SKM-1 treated with dmso at 0.1 percent for 144 hours (cell line): ENCODE measurements around the gene TH.
"Not testable (repeated sequence)": the region's sequence is repeated elsewhere in the genome, so short reads cannot be mapped to it uniquely, and the experiment has no call there.

Experiments
- DNase-seq: peaks from one replicate; lab custom pipeline; 2025; ENCODE audit not compliant: unreplicated experiment; lab: John Stamatoyannopoulos, UW

The TH gene

GRCh38 chr11:2179516-2179915 is 7.9 kb upstream of the TH start:
- no peak for DNase-seq

- no peak for DNase-seq
Measured at GRCh38 chr11:2178906-2179494, 7.4 kb upstream of the TH start.

DNA sequence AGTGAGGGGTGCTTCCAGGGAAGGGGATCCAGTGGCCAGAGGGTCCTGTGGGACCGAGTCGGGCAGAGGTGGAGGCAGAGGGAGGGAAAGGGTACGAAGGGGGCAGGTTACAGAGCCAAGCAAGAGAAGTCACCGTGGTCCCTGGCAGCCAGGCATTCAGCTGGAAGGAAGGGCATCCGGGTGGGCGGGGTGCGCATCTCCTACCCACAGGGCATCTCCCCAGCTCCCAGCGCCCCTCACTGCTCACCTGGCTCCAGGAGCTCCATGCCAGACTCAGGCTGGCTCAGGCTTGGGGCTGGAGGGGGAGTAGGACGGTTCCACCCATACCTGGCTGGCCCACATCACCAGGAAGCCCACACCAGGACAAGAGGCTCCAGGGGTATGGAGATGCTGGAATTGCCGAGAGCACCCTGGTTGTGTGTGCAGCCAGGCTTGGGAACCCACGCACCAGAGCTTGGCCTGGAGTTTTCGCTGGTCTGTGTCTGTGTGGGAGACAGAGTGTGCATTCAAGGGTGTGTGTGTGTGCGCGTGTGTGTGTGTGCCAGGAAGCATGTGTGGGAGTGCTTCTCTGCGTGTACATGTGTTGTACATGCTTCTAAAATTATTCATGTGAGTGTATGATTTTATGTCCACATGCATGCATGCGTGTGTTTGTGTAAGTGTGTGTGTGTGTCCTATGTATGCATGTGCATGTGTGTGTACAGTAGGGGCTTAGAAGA is 6.6 kb upstream of the TH start:
- not testable (repeated sequence) for DNase-seq

- no peak for DNase-seq
Measured at GRCh38 chr11:2177076-2177475, 5.5 kb upstream of the TH start.

GRCh38 chr11:2176389-2176900 is 4.8 kb upstream of the TH start:
- no peak for DNase-seq

- DNase-seq: no peak
Measured at GRCh38 chr11:2175659-2176058, 4.0 kb upstream of the TH start.

DNA sequence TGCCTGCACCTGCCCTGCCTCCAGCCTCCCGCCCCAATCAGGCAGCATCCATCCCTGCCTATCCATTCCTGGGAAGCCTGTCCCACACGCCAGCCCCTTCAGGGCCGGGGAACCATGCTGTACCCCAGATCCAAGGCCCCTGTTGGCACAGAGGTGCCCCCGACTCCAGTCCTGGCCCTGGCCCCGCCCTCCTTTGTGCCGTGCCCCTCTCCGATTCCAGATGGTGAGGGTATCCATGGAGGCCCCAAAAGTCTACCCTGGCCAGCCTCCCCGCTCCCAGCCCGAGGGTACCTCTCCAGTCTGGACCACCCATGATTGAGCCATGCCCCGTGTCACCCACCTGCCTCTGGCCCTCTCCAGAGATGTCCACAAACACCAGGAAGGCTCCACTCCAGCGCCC is 2.7 kb upstream of the TH start:
- DNase-seq: no peak

GRCh38 chr11:2173761-2174160 is 2.1 kb upstream of the TH start:
- DNase-seq: no peak

DNA sequence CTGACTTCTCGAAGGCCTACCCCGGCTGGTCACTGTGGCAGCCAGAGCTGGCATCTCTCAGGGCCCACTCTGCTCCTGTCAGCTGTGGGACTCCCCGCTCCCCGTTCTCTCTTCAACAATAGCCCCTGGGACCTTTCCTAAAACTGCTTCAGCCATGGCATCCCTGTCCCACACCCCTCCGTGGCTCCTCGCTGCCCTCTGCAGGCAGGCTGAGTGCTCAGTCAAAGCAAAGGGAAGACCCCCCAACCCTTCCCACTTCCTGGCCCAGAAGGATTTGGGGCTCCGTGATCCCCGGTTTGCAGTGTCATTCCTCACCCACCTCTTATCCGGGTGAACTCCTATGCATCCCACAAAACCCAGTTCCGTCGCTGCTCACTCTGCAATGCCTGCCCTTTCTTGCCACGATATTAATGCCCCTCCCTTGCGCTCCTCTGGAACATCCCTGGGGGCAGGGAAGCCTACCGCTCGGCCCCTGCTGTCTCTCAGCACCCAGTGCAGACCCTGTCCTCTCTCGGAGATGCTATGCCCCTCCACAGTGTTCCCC is 1.6 kb upstream of the TH start:
- no peak for DNase-seq

DNA sequence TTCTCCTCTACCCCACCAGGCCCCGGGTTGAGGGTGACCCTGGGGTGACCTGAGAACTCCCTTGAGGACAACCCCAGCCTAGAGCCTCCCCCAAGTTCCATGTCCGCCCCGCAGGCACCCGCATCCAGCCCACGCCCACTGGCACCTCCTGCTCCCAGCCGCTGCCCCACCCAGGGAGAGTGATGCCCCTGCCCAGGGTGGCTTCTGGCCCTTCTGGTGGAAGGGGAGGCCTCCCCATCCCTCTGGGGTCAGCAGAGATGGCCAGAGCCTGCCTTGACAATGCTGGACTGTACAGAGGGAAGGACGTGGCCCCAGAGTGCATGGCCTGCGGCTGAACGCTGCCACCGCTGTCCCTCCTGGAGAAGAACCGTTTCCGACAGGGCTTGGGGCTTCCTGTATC is 1.1 kb upstream of the TH start:
- no peak for DNase-seq

DNA sequence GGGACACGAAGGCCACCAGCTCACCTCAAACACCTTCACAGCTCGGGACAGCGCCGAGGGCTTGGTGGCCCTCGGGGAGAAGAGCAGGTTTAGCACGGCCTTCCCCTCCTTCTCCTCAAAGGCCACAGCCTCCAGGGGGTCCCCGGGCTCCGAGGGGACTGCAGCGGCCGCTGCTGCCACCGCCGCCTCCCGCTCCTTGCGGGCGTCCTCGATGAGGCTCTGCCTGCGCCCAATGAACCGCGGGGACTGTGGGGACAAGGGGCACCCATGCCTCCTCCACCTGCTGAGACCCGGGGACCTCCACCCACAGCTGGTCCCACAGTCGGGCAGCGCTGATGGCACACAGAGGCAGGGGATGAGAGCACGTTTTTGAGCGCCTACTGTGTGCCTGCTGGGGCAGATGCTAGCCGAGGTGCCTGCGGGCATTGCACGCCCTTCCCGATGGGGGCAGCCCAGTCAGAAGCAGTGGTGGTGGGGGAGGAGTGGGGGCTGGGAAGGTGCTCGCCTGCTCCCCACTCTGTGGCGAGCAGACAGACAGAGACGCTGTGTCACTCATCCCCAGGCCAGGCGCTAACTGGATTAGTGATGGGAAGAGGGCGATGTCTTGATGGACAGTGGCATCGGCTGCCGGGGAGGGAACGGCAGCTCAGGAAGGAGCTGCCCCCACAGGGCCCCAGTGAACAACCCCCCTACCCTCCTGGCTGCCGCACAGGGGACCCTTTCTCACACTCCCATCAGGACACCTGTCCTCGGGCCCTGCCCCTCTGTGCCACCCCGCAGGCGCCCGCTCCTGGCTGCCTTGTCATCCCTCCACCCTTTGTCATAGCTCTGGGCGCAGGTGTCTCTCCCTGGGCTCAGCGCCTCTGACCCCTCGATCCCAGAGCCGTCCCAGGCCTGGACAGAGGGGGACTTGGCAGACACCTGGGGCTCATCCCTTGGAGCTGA is 1.7 kb downstream of the TH start:
- no peak for DNase-seq

GRCh38 chr11:2169005-2169378 is 2.6 kb downstream of the TH start:
- DNase-seq: no peak

GRCh38 chr11:2168286-2169004 is 3.2 kb downstream of the TH start:
- no peak for DNase-seq

- DNase-seq: no peak
Measured at GRCh38 chr11:2167141-2168045, 4.2 kb downstream of the TH start.

GRCh38 chr11:2166091-2166851 is 5.3 kb downstream of the TH start:
- no peak for DNase-seq

DNA sequence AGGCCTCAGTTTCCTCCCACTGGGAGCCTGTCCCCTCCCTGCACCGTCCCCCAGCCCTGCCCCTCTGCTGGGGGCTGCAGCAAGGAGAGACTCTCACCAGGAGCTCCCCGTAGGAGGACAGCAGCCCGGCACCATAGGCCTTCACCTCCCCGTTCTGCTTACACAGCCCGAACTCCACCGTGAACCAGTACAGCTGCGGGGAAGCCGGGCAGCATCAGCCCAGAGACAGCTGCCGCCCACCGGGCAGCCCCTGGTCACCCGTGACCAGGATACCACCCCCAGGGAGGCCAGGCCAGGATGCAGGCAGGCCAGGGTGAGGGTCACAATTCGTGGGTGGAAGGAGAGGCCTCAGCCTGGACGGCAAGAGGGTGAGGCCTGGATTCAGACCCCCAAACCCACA is 6.0 kb downstream of the TH start:
- DNase-seq: no peak

GRCh38 chr11:2164861-2165555 is 6.6 kb downstream of the TH start:
- DNase-seq: no peak

DNA sequence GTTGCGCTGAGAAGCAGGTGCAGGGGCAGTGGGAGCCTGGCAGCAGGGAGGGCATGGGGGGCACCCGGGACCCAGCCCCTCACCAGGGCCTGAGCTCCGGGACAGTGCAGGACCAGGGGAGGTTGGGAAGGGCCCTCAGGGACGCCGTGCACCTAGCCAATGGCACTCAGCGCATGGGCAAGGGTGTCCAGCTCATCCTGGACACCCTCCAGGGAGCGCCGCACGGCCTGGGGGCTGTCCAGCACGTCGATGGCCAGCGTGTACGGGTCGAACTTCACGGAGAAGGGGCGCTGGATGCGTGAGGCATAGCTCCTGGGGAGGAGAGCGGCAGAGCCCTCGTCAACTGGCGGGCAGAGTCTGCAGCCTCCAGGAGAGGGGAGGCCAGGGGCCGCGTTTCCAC is 7.5 kb downstream of the TH start:
- DNase-seq: no peak
